ENCODE measurements around the gene FTCDNL1.

Gene FTCDNL1

DNA sequence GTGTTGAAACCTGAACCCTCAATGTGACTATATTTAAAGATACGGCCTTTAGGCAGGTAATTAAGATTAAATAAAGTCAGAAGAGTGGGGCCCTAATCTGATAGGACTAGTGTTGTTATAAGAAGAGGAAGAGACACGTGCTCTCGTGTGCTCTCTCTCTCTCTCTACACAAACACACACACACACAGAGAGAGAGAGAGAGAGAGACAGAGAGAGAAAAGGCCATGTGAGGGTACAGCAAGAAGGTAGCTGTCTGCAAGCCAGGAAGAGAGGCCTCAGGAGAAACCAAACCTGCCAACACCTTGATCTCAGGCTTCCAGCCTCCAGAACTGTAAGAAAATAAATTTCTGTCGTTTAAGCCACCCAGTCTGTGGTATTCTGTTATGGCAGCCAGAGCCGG lies 106.7 kb downstream of the FTCDNL1 start:
- no peak for TF ChIP-seq CTCF (conservative IDR thresholded peaks at IDR 0.05; ENCODE audit: low read length)
- no peak for DNase-seq (ENCODE audit: low read depth)
- no peak overlapping the region for H3K4me3 ChIP-seq (ENCODE audit: low read length)

GRCh38 chr2:199743415-199744120 lies 107.4 kb downstream of the FTCDNL1 start:
- no peak overlapping the region for H3K4me3 ChIP-seq (ENCODE audit: low read length)
- no peak for TF ChIP-seq CTCF (conservative IDR thresholded peaks at IDR 0.05; ENCODE audit: low read length)
- DNase-seq (ENCODE audit: low read depth), result no peak

- DNase-seq (ENCODE audit: low read depth), result no peak
- no peak overlapping the region for H3K4me3 ChIP-seq (ENCODE audit: low read length)
- no peak for TF ChIP-seq CTCF (conservative IDR thresholded peaks at IDR 0.05; ENCODE audit: low read length)
Observed at GRCh38 chr2:199742884-199743283, 108.1 kb downstream of the FTCDNL1 start.

- no peak for TF ChIP-seq CTCF (conservative IDR thresholded peaks at IDR 0.05; ENCODE audit: low read length)
- no peak for DNase-seq (ENCODE audit: low read depth)
- no peak overlapping the region for H3K4me3 ChIP-seq (ENCODE audit: low read length)
Observed at GRCh38 chr2:199740111-199740428, 110.9 kb downstream of the FTCDNL1 start.

DNA sequence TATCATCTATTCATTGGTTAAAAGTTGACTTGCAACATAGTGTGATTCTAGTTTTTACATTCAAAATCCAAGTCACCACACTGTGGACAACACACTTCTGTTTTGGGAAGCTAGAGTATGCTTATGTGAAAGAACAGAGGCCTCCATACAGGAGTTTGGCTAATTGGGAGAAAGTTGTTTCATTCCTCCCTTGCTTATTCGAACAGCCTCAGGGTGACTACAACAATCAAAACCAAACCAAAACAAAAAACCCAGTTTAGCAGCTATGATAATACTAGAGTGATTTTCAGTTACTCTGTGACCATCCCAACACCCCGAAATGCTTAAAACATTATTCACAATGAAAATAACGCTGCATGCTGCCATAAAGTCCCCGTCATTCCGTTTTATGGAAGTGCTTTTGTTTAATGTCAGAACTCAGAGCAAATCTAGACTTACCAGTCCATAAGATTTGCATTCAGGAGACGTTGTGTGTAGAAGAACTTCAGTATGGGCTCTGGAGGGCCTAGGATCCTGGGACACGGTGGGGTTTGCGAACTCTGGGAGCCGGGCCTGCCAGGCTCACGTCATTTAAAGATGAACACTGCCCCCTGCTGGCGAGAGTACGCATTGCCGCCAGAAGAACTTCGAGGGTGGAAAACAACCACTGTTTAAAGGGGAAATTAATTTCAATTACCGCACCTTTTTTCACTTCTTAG lies 111.4 kb downstream of the FTCDNL1 start:
- no peak overlapping the region for H3K4me3 ChIP-seq (ENCODE audit: low read length)
- DNase-seq (ENCODE audit: low read depth), result peak; percentile 54
- TF ChIP-seq CTCF (conservative IDR thresholded peaks at IDR 0.05; ENCODE audit: low read length), result peak; percentile 87

GRCh38 chr2:199738727-199739412 lies 112.1 kb downstream of the FTCDNL1 start:
- no peak overlapping the region for H3K4me3 ChIP-seq (ENCODE audit: low read length)
- peak; percentile 61 for DNase-seq (ENCODE audit: low read depth)
- TF ChIP-seq CTCF (conservative IDR thresholded peaks at IDR 0.05; ENCODE audit: low read length), result no peak
